Activated T-cell treated with anti-CD3 and anti-CD28 coated beads for 48 hours (primary cell): Measurements from ENCODE around the gene MAPK7.

ENCODE experiments used
- DNase-seq: peaks from one replicate; pipeline ENCODE4 v3.0.0-alpha.2; 2020; ENCODE audit warnings: low read depth

MAPK7 gene

DNA sequence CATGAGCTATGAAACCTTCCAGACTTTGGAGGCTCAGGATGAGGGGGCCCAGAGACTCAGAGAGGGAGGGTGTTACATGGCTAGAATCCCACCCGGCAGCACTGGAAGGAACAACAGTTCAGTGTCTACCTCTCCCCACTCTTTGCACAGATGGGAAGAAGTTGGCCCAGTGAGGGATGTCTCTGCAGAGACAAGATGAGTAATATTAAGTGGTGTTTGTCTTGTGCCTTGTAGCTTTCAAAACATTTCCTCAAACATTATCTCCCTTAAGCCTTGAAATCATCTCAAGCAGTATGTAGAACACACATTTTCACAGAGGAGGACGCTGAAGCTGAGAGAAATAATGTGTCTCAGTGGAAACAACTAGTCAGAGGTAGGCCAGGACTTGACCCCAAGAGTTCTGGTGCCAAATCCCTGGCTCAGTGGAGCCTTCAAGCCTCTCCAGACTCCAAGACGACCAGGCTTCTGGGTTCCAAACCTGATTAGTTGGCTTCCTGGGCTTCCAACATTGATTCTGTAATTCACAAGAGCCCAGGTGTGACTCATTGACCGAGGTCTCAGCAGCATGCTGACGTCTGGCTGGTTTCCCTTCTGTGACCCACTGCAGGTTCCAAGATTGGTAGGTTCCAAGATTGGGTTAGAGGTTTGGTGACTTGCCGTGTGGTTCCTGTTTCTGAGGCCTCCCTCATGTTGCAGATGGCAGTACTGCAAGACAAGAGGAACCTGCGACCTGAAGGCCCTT, 40.1 kb downstream of the MAPK7 start:
- peak; percentile 18 for DNase-seq

DNA sequence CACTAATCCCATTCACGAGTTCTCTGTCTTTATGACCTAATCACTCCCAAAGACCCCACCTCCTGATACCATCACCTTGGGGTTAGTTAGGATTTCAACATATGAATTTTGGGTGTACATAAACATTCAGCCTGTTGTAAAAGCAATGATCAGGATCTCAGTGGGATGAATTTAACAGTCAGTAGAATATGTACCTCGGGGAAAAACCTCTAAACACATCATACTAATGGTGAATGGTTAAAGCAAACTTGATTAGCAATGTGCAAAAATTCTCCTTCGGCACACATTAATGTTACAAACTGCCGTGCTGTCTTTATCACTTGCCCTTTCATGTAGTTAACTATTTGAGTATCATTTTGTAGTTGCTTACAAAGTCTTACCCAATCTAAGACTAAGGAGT, 42.9 kb downstream of the MAPK7 start:
- DNase-seq = no peak

DNA sequence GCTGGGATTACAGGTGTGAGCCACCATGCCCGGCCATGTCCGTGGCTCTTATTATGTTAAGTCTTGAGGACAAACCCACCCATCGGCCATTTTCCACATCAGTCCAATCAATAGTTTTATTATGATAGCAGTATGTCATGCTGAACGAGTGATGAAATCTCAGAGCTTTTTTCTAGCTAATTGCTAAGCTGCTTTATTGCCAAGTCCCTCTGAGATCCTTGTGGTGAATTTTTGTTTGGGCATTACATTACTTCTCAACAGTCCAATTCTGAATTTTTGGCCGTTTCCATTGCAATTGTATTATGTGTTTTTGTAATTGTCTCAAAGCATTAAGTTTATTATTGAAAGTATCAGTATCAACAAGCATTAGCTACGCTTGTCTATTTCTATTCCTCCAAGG, 43.6 kb downstream of the MAPK7 start:
- no peak for DNase-seq

DNA sequence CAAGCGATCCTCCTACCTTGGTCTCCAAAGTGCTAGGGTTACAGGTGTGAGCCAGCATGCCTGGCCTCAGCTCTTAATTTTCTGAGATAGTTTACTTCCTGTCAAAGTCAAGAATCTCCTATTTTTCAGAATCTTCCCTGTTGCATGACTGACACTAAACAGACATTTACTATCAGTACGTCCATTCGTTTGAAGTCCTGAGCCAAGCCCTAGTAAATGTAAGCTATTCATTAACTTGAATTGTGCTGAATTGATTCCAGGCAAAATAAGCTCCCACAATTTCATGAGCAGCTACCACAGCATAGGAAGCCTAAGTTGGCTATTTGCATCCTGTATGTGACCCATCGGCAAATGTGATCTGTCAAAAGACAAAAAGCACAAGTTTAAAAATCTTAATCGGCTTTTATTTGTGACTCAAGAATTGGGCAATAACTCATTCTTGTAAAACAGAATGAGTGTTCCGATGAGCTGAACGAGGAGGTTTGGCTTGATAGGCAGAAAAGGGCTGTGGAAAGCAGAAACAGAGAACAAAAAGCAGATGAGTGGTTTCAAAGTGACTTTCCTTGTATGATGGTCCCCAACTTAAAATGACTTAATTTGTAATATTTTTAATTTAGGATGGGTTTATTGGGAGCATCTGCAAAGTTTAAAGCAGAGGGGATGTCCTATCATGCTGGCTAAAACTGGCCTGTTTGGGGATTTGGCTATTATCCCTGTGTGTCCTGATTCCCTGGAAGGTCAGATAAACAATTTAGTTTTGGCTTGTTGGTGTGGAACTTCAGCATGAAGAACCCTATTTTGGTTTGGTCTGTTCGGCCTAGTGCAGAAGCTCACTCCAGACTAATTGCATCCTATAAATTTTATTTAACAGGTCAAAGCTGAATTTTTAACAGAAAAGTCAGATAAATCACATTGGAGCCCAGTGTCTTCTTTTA, 46.9 kb downstream of the MAPK7 start:
- DNase-seq = no peak

DNA sequence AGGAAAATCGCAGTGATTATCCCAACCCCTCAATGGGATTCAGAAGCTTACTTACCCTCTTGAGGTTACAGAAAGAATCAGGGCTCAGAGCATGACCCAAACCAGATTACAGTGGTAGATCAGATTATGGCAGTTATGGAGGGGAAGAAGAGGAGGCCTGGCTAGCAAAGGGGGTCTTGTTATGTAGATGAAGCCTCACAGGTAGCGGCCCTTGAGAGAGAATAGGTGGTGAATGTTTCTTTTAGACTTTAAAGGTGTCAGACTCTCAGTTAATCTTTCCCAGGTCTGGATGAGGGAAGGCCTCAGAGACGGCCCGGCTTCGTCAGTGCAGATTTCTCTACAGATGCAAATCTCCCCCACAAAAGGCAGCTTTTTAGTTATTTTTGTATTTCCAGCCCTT, 48.3 kb downstream of the MAPK7 start:
- DNase-seq = no peak

DNA sequence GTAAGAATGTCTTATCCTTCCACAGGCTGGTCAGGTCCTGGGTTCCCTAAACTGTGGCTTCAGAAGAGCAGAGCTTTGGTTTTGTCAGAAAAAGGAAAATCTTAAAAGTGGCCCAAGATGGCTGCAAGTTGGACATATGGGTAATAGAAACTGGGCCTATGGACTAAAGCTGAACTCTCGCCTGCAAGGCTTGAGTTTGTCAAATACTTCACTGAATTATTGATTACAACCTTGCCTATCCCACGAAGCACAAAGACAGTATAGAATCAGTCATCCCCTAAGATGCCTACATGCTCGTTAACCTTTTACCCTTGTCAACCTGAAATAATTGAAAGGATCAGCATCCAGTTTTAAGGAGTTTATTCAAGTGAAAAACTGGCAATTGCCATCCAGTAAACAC, 53.4 kb downstream of the MAPK7 start:
- no peak for DNase-seq
